ENCODE results near the gene FSHR.

Gene FSHR

GRCh38 chr2:49154140-49154539, at the start of gene FSHR:
FSHR (minus strand) TSS chr2:49154515; CDS start chr2:49154417, 98 bp downstream.
- no peak for DNase-seq

- no peak for DNase-seq
These were observed 45.0 kb upstream of the FSHR start for GRCh38 chr2:49199266-49199665.

GRCh38 chr2:49194701-49195100, 40.4 kb upstream of the FSHR start:
- no peak for DNase-seq

GRCh38 chr2:49192036-49192435, 37.7 kb upstream of the FSHR start:
- DNase-seq, result no peak

GRCh38 chr2:49189512-49190225, 35.4 kb upstream of the FSHR start:
- DNase-seq, result no peak

GRCh38 chr2:49186050-49186648, 31.8 kb upstream of the FSHR start:
- no peak for DNase-seq

- no peak for DNase-seq
These were observed 24.3 kb upstream of the FSHR start for GRCh38 chr2:49178656-49179055.

- peak; percentile 6 for DNase-seq
These were observed 22.9 kb upstream of the FSHR start for GRCh38 chr2:49177194-49177593.

GRCh38 chr2:49175831-49176230, 21.5 kb upstream of the FSHR start:
- DNase-seq, result peak; percentile 9

- DNase-seq, result no peak
These were observed 20.4 kb upstream of the FSHR start for GRCh38 chr2:49174750-49175149.

- DNase-seq, result peak; percentile 15
These were observed 12.8 kb upstream of the FSHR start for GRCh38 chr2:49167131-49167530.

GRCh38 chr2:49165662-49166061, 11.3 kb upstream of the FSHR start:
- no peak for DNase-seq

GRCh38 chr2:49164729-49165128, 10.4 kb upstream of the FSHR start:
- DNase-seq, result no peak

- DNase-seq, result peak; percentile 71
These were observed 7.8 kb upstream of the FSHR start for GRCh38 chr2:49162151-49162550.

GRCh38 chr2:49154891-49155290, 576 bp upstream of the FSHR start:
- no peak for DNase-seq

- DNase-seq, result peak; percentile 26
These were observed 1.1 kb downstream of the FSHR start for GRCh38 chr2:49153252-49153651.

GRCh38 chr2:49152824-49153223, 1.5 kb downstream of the FSHR start:
- no peak for DNase-seq

GRCh38 chr2:49146401-49146800, 7.9 kb downstream of the FSHR start:
- no peak for DNase-seq

- DNase-seq, result no peak
These were observed 22.5 kb downstream of the FSHR start for GRCh38 chr2:49131801-49132200.

GRCh38 chr2:49129034-49129433, 25.3 kb downstream of the FSHR start:
- DNase-seq, result no peak

GRCh38 chr2:49123600-49123999, 30.7 kb downstream of the FSHR start:
- DNase-seq, result no peak

- no peak for DNase-seq
These were observed 32.2 kb downstream of the FSHR start for GRCh38 chr2:49122107-49122506.

- no peak for DNase-seq
These were observed 41.3 kb downstream of the FSHR start for GRCh38 chr2:49113046-49113445.

- no peak for DNase-seq
These were observed 42.9 kb downstream of the FSHR start for GRCh38 chr2:49111456-49111855.

- DNase-seq, result no peak
These were observed 43.3 kb downstream of the FSHR start for GRCh38 chr2:49111006-49111405.

Measured in fibroblast of skin of right biceps (primary cell).